SK-N-SH (cell line): ENCODE measurements around the gene KRT9.

Experiments used
- CTCF ChIP-seq: fragments of 200-600 bp; sonication (generic); IDR thresholded peaks from 2 replicates; pipeline ENCODE4 v1.6.1; 2017; ENCODE audit warnings: antibody characterized with exemption, mild to moderate bottlenecking, moderate library complexity
- EP300 ChIP-seq, 2 experiments: IDR thresholded peaks; 2 replicates each; pipeline versions ENCODE4 v1.4.0 to v1.6.1; 2012; ENCODE audit warnings: borderline replicate concordance in 1 of 2, low read depth in 1 of 2, low read length in 1 of 2
- GABPA ChIP-seq: IDR thresholded peaks from 2 replicates; pipeline ENCODE4 v1.4.0; 2012; ENCODE audit warnings: low read depth, mild to moderate bottlenecking
- JUND ChIP-seq: IDR thresholded peaks from 2 replicates; pipeline ENCODE4 v1.4.0; 2012
- MAX ChIP-seq: IDR thresholded peaks from 2 replicates; pipeline ENCODE4 v1.4.0; 2012; ENCODE audit warnings: low read depth
- NFIC ChIP-seq: IDR thresholded peaks from 2 replicates; pipeline ENCODE4 v1.4.0; 2012; ENCODE audit warnings: borderline replicate concordance
- POLR2AphosphoS5 ChIP-seq: IDR thresholded peaks from 2 replicates; pipeline ENCODE4 v1.6.1; 2012; ENCODE audit warnings: low read depth, low read length
- SIN3A ChIP-seq: IDR thresholded peaks from 2 replicates; pipeline ENCODE4 v1.6.1; 2012; ENCODE audit warnings: low read depth, mild to moderate bottlenecking, low read length, moderate library complexity, borderline replicate concordance
- SMC3 ChIP-seq: IDR thresholded peaks from 2 replicates; pipeline ENCODE4 v1.6.1; 2012; ENCODE audit warnings: low read depth, low read length, improper control_type of control experiment
- TEAD4 ChIP-seq: IDR thresholded peaks from 2 replicates; pipeline ENCODE4 v1.4.0; 2012; ENCODE audit warnings: mild to moderate bottlenecking, borderline replicate concordance; ENCODE audit not compliant: insufficient read depth
- YY1 ChIP-seq: IDR thresholded peaks from 2 replicates; pipeline ENCODE4 v1.4.0; 2012; ENCODE audit warnings: low read depth, mild to moderate bottlenecking
- TF ChIP-seq, protein P1 (sequence below): IDR thresholded peaks from 2 replicates; pipeline ENCODE4 v1.4.0; 2012; ENCODE audit warnings: low read depth, borderline replicate concordance
- TF ChIP-seq, protein P2 (sequence below): IDR thresholded peaks from 2 replicates; pipeline ENCODE4; 2012

DNA sequence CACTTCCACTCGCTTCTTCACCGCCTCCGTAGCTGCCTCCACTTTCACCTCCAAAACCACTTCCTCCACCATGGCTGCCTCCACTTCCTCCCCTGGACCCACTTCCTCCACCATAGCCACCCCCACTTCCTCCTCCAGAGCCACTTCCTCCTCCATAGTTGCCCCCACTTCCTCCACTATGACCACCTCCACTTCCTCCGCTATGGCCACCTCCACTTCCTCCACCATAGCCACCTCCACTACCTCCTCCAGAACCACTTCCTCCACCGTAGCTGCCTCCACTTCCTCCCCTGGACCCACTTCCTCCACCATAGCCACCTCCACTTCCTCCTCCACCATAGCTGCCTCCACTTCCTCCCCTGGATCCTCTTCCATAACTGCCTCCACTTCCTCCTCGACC is 4.5 kb downstream of the KRT9 start:
- no peak for TF ChIP-seq NFIC
- TF ChIP-seq TEAD4, result no peak
- TF ChIP-seq CTCF, result no peak
- TF ChIP-seq GABPA, result no peak
- TF ChIP-seq MAX, result no peak
- no peak for TF ChIP-seq SIN3A
- no peak for TF ChIP-seq EP300 (IDR thresholded peaks at IDR 0.05; ENCODE audit: borderline replicate concordance in 1 of 2, low read depth in 1 of 2, low read length in 1 of 2)
- no peak for TF ChIP-seq POLR2AphosphoS5
- TF ChIP-seq JUND, result no peak
- TF ChIP-seq SMC3, result no peak
- no peak for TF ChIP-seq YY1
- TF ChIP-seq, protein P1, sequence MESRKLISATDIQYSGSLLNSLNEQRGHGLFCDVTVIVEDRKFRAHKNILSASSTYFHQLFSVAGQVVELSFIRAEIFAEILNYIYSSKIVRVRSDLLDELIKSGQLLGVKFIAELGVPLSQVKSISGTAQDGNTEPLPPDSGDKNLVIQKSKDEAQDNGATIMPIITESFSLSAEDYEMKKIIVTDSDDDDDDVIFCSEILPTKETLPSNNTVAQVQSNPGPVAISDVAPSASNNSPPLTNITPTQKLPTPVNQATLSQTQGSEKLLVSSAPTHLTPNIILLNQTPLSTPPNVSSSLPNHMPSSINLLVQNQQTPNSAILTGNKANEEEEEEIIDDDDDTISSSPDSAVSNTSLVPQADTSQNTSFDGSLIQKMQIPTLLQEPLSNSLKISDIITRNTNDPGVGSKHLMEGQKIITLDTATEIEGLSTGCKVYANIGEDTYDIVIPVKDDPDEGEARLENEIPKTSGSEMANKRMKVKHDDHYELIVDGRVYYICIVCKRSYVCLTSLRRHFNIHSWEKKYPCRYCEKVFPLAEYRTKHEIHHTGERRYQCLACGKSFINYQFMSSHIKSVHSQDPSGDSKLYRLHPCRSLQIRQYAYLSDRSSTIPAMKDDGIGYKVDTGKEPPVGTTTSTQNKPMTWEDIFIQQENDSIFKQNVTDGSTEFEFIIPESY, result no peak
- TF ChIP-seq, protein P2, sequence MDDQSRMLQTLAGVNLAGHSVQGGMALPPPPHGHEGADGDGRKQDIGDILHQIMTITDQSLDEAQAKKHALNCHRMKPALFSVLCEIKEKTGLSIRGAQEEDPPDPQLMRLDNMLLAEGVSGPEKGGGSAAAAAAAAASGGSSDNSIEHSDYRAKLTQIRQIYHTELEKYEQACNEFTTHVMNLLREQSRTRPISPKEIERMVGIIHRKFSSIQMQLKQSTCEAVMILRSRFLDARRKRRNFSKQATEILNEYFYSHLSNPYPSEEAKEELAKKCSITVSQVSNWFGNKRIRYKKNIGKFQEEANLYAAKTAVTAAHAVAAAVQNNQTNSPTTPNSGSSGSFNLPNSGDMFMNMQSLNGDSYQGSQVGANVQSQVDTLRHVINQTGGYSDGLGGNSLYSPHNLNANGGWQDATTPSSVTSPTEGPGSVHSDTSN, result no peak
